ENCODE measurements around the gene MBOAT1. TPM values are rescaled to one million over a fixed set of nuclear protein-coding genes. Genes with fewer than 3 reads are reported as not detected.

The MBOAT1 gene
- total and polyA plus RNA-seq, 7 donors = 0.31 to 2.7 (median 0.84) TPM

- no peak for DNase-seq
- Histone ChIP-seq H3K9me3 (no peaks in the 10 kb centered on the region), H3K27ac (no peak overlapping the region), H3K4me3 (no peak overlapping the region), H3K36me3 (ENCODE audit: insufficient read depth in 1 of 2, low read depth in 1 of 2) (no peaks in the 10 kb centered on the region), H3K4me1 (no peaks in the 10 kb centered on the region), H3K27me3 (ENCODE audit: insufficient read depth in 3 of 3, low read length in 2 of 3) (no peaks in the 10 kb centered on the region)
- ATAC-seq = no peak
- intact Hi-C loops (cut with DNase I) = no loop called here
- 92 to 95% (median 92%) methylated on average over 2 of the region's 2 CpGs for WGBS, 3 donors
- no peak for TF ChIP-seq CTCF (IDR thresholded peaks at IDR 0.05)
These were observed 98.5 kb downstream of the MBOAT1 start for GRCh38 chr6:20113649-20114224.

GRCh38 chr6:20112841-20113240 is 99.4 kb downstream of the MBOAT1 start:
- H3K4me1 ChIP-seq = no peaks in the 10 kb centered on the region
- no peak overlapping the region for H3K27ac ChIP-seq
- 90 to 92% (median 92%) methylated on average over 5 of the region's 5 CpGs for WGBS, 3 donors
- intact Hi-C loops (cut with DNase I) = no loop called here
- no peaks in the 10 kb centered on the region for H3K9me3 ChIP-seq
- DNase-seq (no peak), ATAC-seq (no peak)
- no peak for TF ChIP-seq CTCF (IDR thresholded peaks at IDR 0.05)
- no peak overlapping the region for H3K4me3 ChIP-seq
- no peaks in the 10 kb centered on the region for H3K27me3 ChIP-seq (ENCODE audit: insufficient read depth in 3 of 3, low read length in 2 of 3)
- no peaks in the 10 kb centered on the region for H3K36me3 ChIP-seq (ENCODE audit: insufficient read depth in 1 of 2, low read depth in 1 of 2)

GRCh38 chr6:20112241-20112640 is 100.0 kb downstream of the MBOAT1 start:
- TF ChIP-seq CTCF (IDR thresholded peaks at IDR 0.05) = no peak
- H3K9me3 ChIP-seq = no peaks in the 10 kb centered on the region
- intact Hi-C loops (cut with DNase I) = no loop called here
- H3K36me3 ChIP-seq (ENCODE audit: insufficient read depth in 1 of 2, low read depth in 1 of 2) = no peaks in the 10 kb centered on the region
- H3K27ac ChIP-seq = no peak overlapping the region
- H3K4me3 ChIP-seq = no peak overlapping the region
- DNase-seq (no peak), ATAC-seq (no peak)
- H3K4me1 ChIP-seq = no peaks in the 10 kb centered on the region
- H3K27me3 ChIP-seq (ENCODE audit: insufficient read depth in 3 of 3, low read length in 2 of 3) = no peaks in the 10 kb centered on the region
- 92 to 95% (median 92%) methylated on average over 5 of the region's 5 CpGs for WGBS, 3 donors

- Histone ChIP-seq H3K27me3 (ENCODE audit: insufficient read depth in 3 of 3, low read length in 2 of 3) (no peaks in the 10 kb centered on the region), H3K36me3 (ENCODE audit: insufficient read depth in 1 of 2, low read depth in 1 of 2) (no peaks in the 10 kb centered on the region), H3K4me1 (no peaks in the 10 kb centered on the region), H3K27ac (no peak overlapping the region), H3K4me3 (no peak overlapping the region), H3K9me3 (no peaks in the 10 kb centered on the region)
- no peak for ATAC-seq
- TF ChIP-seq CTCF (IDR thresholded peaks at IDR 0.05) = no peak
- no peak for DNase-seq
- intact Hi-C loops (cut with DNase I) = no loop called here
These were observed 101.8 kb downstream of the MBOAT1 start for GRCh38 chr6:20110478-20110877.

GRCh38 chr6:20109526-20109925 is 102.7 kb downstream of the MBOAT1 start:
- no peak overlapping the region for H3K27ac ChIP-seq
- H3K27me3 ChIP-seq (ENCODE audit: insufficient read depth in 3 of 3, low read length in 2 of 3) = no peaks in the 10 kb centered on the region
- intact Hi-C loops (cut with DNase I) = no loop called here
- no peaks in the 10 kb centered on the region for H3K9me3 ChIP-seq
- 87 to 92% (median 90%) methylated on average over 6 of the region's 6 CpGs for WGBS, 3 donors
- no peak overlapping the region for H3K4me3 ChIP-seq
- ATAC-seq = no peak
- no peak for DNase-seq
- no peaks in the 10 kb centered on the region for H3K4me1 ChIP-seq
- no peak for TF ChIP-seq CTCF (IDR thresholded peaks at IDR 0.05)
- no peaks in the 10 kb centered on the region for H3K36me3 ChIP-seq (ENCODE audit: insufficient read depth in 1 of 2, low read depth in 1 of 2)
